HepG2 (cell line): ENCODE results near the gene RAN. TPM values are rescaled to one million over a fixed set of nuclear protein-coding genes. Genes with fewer than 3 reads are reported as not detected.

Source experiments
- BRD4 ChIP-seq: sonication (generic); formaldehyde crosslinking; IDR thresholded peaks from 2 replicates; pipeline ENCODE4 v1.4.0; 2020; ENCODE audit warnings: missing genetic modification reagents
- KLF9 ChIP-seq: IDR thresholded peaks from 2 replicates; pipeline ENCODE4 v1.6.1; 2016; ENCODE audit warnings: low read depth
- NCOA2 ChIP-seq: sonication (generic); formaldehyde crosslinking; IDR thresholded peaks from 2 replicates; pipeline ENCODE4 v1.8.0; 2022; ENCODE audit warnings: inconsistent platforms
- NCOR1 ChIP-seq: fragments of 200-600 bp; sonication (generic); IDR thresholded peaks from 2 replicates; pipeline ENCODE4 v1.7.0; 2017; ENCODE audit warnings: antibody characterized with exemption, low read length, borderline replicate concordance
- YEATS4 ChIP-seq: sonication (generic); formaldehyde crosslinking; IDR thresholded peaks from 2 replicates; pipeline ENCODE4 v1.4.0; 2020; ENCODE audit warnings: missing genetic modification reagents, borderline replicate concordance
- ZBTB1 ChIP-seq: sonication (generic); formaldehyde crosslinking; IDR thresholded peaks from 2 replicates; pipeline ENCODE4 v1.4.0; 2020; ENCODE audit warnings: missing genetic modification reagents, borderline replicate concordance
- ZNF224 ChIP-seq: sonication (generic); formaldehyde crosslinking; IDR thresholded peaks from 2 replicates; pipeline ENCODE4 v1.5.0; 2020; ENCODE audit warnings: mild to moderate bottlenecking, missing genetic modification reagents
- ZNF446 ChIP-seq: sonication (generic); formaldehyde crosslinking; IDR thresholded peaks from 2 replicates; pipeline ENCODE4 v1.5.0; 2020; ENCODE audit warnings: mild to moderate bottlenecking, missing genetic modification reagents
- ZNF792 ChIP-seq: IDR thresholded peaks from 2 replicates; pipeline ENCODE4 v1.6.1; 2016
- ZSCAN30 ChIP-seq: sonication (generic); formaldehyde crosslinking; IDR thresholded peaks from 2 replicates; pipeline ENCODE4 v1.5.0; 2020; ENCODE audit warnings: mild to moderate bottlenecking, missing genetic modification reagents
- polyA plus RNA-seq, 8 experiments: library from polyadenylated mRNA; depleted of rRNA in 3 of 8; stranded (reverse) in 7 of 8; unstranded in 1 of 8; fragments of >200 nt; fragmentation: Illumina TruSeq in 4 of 8; extraction: Trizol in 4 of 8; gene quantifications; 2 replicates each; pipeline versions ENCODE4 v1.2.1 to v1.2.3, GENCODE V29; 2011 to 2016; ENCODE audit warnings: low read depth in 4 of 8, missing spikeins in 1 of 8, mixed read lengths in 1 of 8; ENCODE audit not compliant: insufficient read depth in 1 of 8
- total RNA-seq, 5 experiments: library from RNA; depleted of rRNA; stranded (reverse); fragments of >200 nt; fragmentation: Illumina TruSeq; extraction: Trizol; gene quantifications; 2 replicates each; pipeline ENCODE4 v1.2.3, GENCODE V29; 2016; ENCODE audit warnings: low read depth in 1 of 5
- TF ChIP-seq, protein P1 (sequence below): sonication (generic); formaldehyde crosslinking; IDR thresholded peaks from 2 replicates; pipeline ENCODE4 v1.4.0; 2020; ENCODE audit warnings: missing genetic modification reagents, low read depth, mild to moderate bottlenecking, borderline replicate concordance
- TF ChIP-seq, protein P2 (sequence below): fragments of 450-650 bp; IDR thresholded peaks from 2 replicates; pipeline ENCODE4 v1.6.1; 2017; ENCODE audit warnings: mild to moderate bottlenecking
- TF ChIP-seq, protein P3 (sequence below): sonication (generic); formaldehyde crosslinking; IDR thresholded peaks from 2 replicates; pipeline ENCODE4 v1.4.0; 2020; ENCODE audit warnings: missing genetic modification reagents, borderline replicate concordance

RAN gene
- total and polyA plus RNA-seq, 2 of the 13 experiments (the other 11 are each of a cell fraction or from before 2014, with no cell fraction given), result 1,335 to 1,630 TPM

DNA sequence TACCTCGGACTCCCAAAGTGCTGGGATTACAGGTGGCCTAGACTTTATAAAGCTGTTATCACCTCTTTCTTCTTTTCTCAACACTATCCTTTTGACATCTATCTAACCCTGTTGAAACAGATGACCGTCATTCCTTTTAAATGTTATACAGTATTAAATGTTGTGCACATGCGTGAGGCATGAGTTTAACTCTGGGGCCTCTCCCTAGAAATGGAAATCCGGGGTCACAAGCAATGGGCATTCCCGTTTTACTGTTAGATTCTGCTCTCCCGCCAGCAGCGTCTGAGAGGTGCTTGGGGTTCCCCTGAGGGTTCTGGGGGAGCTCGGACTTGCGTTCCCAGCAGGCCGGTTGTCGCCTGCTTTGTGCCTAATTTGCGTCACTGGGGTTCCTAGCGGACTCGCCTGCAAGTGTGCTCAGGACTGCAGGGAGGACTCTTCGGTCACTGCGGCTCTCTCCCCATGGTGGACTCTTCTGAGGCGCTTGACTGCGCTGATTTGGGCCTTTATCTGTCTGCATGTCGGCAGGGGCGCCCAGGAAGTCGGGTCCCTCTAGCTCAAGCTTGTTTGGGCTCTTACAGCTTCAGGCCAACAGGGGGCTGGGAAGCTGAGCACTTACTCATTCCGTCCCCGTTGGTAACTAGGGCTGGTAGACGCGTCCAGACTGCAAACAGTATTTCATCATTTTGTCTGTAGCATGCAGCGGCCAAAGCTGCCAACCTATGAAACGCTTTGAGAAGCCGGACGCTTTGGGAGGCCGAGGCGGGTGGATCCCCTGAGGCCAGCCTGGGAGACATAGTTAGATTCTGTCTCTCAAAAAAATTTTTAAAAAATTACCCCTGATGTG lies 1.2 kb upstream of the RAN start (continued):
- TF ChIP-seq, protein P1, sequence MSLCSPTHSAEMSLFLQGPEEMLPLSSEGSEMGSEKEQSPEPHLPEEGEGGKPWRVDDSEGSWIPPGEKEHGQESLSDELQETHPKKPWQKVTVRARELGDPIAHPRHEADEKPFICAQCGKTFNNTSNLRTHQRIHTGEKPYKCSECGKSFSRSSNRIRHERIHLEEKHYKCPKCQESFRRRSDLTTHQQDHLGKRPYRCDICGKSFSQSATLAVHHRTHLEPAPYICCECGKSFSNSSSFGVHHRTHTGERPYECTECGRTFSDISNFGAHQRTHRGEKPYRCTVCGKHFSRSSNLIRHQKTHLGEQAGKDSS (CRISPR knock-in tag), result no peak
- TF ChIP-seq ZNF224 (CRISPR knock-in tag), result no peak; the same call in 1 of the 2 replicates
- TF ChIP-seq, protein P2, sequence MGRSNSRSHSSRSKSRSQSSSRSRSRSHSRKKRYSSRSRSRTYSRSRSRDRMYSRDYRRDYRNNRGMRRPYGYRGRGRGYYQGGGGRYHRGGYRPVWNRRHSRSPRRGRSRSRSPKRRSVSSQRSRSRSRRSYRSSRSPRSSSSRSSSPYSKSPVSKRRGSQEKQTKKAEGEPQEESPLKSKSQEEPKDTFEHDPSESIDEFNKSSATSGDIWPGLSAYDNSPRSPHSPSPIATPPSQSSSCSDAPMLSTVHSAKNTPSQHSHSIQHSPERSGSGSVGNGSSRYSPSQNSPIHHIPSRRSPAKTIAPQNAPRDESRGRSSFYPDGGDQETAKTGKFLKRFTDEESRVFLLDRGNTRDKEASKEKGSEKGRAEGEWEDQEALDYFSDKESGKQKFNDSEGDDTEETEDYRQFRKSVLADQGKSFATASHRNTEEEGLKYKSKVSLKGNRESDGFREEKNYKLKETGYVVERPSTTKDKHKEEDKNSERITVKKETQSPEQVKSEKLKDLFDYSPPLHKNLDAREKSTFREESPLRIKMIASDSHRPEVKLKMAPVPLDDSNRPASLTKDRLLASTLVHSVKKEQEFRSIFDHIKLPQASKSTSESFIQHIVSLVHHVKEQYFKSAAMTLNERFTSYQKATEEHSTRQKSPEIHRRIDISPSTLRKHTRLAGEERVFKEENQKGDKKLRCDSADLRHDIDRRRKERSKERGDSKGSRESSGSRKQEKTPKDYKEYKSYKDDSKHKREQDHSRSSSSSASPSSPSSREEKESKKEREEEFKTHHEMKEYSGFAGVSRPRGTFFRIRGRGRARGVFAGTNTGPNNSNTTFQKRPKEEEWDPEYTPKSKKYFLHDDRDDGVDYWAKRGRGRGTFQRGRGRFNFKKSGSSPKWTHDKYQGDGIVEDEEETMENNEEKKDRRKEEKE, result no peak
- TF ChIP-seq ZSCAN30 (CRISPR knock-in tag), result no peak
- no peak for TF ChIP-seq KLF9
- 0 out of 2 replicates have a peak, but pooled peaks have one; percentile 54 for TF ChIP-seq ZNF792 (CRISPR knock-in tag)
- TF ChIP-seq NCOR1, result peak; percentile 25; the same call in 1 of the 2 replicates
- no peak for TF ChIP-seq YEATS4
- TF ChIP-seq ZBTB1 (CRISPR knock-in tag), result no peak
- TF ChIP-seq ZNF446 (CRISPR knock-in tag), result no peak
- TF ChIP-seq NCOA2, result 0 out of 2 replicates have a peak, but pooled peaks have one; percentile 14
- no peak for TF ChIP-seq BRD4 (CRISPR knock-in tag)
- TF ChIP-seq, protein P3, sequence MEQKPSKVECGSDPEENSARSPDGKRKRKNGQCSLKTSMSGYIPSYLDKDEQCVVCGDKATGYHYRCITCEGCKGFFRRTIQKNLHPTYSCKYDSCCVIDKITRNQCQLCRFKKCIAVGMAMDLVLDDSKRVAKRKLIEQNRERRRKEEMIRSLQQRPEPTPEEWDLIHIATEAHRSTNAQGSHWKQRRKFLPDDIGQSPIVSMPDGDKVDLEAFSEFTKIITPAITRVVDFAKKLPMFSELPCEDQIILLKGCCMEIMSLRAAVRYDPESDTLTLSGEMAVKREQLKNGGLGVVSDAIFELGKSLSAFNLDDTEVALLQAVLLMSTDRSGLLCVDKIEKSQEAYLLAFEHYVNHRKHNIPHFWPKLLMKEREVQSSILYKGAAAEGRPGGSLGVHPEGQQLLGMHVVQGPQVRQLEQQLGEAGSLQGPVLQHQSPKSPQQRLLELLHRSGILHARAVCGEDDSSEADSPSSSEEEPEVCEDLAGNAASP (CRISPR knock-in tag), result no peak
- TF ChIP-seq, all 625 proteins: peak for 121
